IMR-90 (cell line): ENCODE measurements around the gene KRT80. TPM values are rescaled to one million over a fixed set of nuclear protein-coding genes. Genes with fewer than 3 reads are reported as not detected.

Experiments
- ATAC-seq: fragments of 200-7000 bp; cut with Tn5 transposase; 2 replicates; pipeline ENCODE4 v1.9.1; 2020; ENCODE audit warnings: low read depth, mild to moderate bottlenecking, moderate library complexity
- BruUV-seq: library from RNA; stranded (reverse); fragments of 400-500 nt; replicated peaks from 2 replicates; lab custom pipeline; 2021; lab: Mats Ljungman, UMichigan
- CTCF ChIA-PET: fragments of 300-600 bp; formaldehyde crosslinking; extraction: SDS; loops from one replicate; lab custom pipeline; 2021; ENCODE audit warnings: antibody characterized with exemption; lab: Yijun Ruan, JAX
- POLR2A ChIA-PET: fragments of 300-600 bp; sonication (Branson Sonifier 250); formaldehyde crosslinking; loops from one replicate; lab custom pipeline; 2022; ENCODE audit warnings: antibody characterized with exemption; ENCODE audit not compliant: unreplicated experiment; lab: Charles Lee
- DNase-seq: peaks from one replicate; pipeline ENCODE4 v3.0.0; 2013
- H2AFZ ChIP-seq: replicated peaks from 2 replicates; pipeline ENCODE3; 2013; ENCODE audit warnings: low read length, mild to moderate bottlenecking; ENCODE audit not compliant: poor library complexity
- H2AK5ac ChIP-seq: 2 replicates; pipeline ENCODE4 v1.6.1; 2013; ENCODE audit warnings: low read depth, low read length, inconsistent platforms
- H2AK9ac ChIP-seq: replicated peaks from 2 replicates; pipeline ENCODE3; 2013; ENCODE audit warnings: mild to moderate bottlenecking, low read depth, low read length, moderate library complexity; ENCODE audit not compliant: poor library complexity
- H2BK120ac ChIP-seq: 2 replicates; pipeline ENCODE4 v1.6.1; 2013; ENCODE audit warnings: low read depth, low read length, inconsistent platforms
- H2BK15ac ChIP-seq: 3 replicates; pipeline ENCODE4 v1.6.1; 2013; ENCODE audit warnings: low read depth, low read length, inconsistent platforms
- H2BK20ac ChIP-seq: 2 replicates; pipeline ENCODE4 v1.6.1; 2013; ENCODE audit warnings: low read depth, mild to moderate bottlenecking, inconsistent platforms, low read length, moderate library complexity
- H2BK5ac ChIP-seq: 2 replicates; pipeline ENCODE4 v1.6.1; 2013; ENCODE audit warnings: mild to moderate bottlenecking, low read depth, low read length, inconsistent platforms; ENCODE audit not compliant: poor library complexity, severe bottlenecking
- H3K14ac ChIP-seq: replicated peaks from 2 replicates; pipeline ENCODE4 v1.6.1; 2013; ENCODE audit warnings: low read depth, low read length, inconsistent platforms
- H3K18ac ChIP-seq: 2 replicates; pipeline ENCODE4 v1.6.1; 2013; ENCODE audit warnings: low read depth, low read length, control low read depth
- H3K23ac ChIP-seq: 2 replicates; pipeline ENCODE4 v1.6.1; 2013; ENCODE audit warnings: low read depth, low read length, inconsistent platforms
- H3K27ac ChIP-seq: 2 replicates; pipeline ENCODE4 v1.5.1; 2013; ENCODE audit warnings: mild to moderate bottlenecking, control low read depth, low read length; ENCODE audit not compliant: insufficient read depth
- H3K27me3 ChIP-seq: 2 replicates; pipeline ENCODE4 v1.6.1; 2013; ENCODE audit warnings: low read length; ENCODE audit not compliant: control insufficient read depth, insufficient read depth
- H3K36me3 ChIP-seq: 2 replicates; pipeline ENCODE4 v1.6.1; 2013; ENCODE audit warnings: low read length, mixed read lengths; ENCODE audit not compliant: control insufficient read depth, insufficient read depth
- H3K4ac ChIP-seq: 2 replicates; pipeline ENCODE4 v1.6.1; 2013; ENCODE audit warnings: low read depth, low read length, inconsistent platforms
- H3K4me1 ChIP-seq: 2 replicates; pipeline ENCODE4 v1.6.1; 2013; ENCODE audit warnings: low read length, mixed read lengths; ENCODE audit not compliant: control insufficient read depth, insufficient read depth
- H3K4me2 ChIP-seq: 2 replicates; pipeline ENCODE4 v1.6.1; 2013; ENCODE audit warnings: low read depth, mild to moderate bottlenecking, control low read depth, low read length, moderate library complexity
- H3K4me3 ChIP-seq: 2 replicates; pipeline ENCODE4 v1.5.1; 2013; ENCODE audit warnings: low read depth, mild to moderate bottlenecking, control low read depth, low read length, moderate library complexity; ENCODE audit not compliant: insufficient read depth
- H3K56ac ChIP-seq: 2 replicates; pipeline ENCODE4 v1.6.1; 2013; ENCODE audit warnings: low read length, inconsistent platforms; ENCODE audit not compliant: insufficient read depth; ENCODE audit errors: extremely low read depth
- H3K79me1 ChIP-seq, 2 experiments: 2 replicates each; pipeline ENCODE4 v1.6.1; 2013; ENCODE audit warnings: low read length in 2 of 2, inconsistent platforms in 1 of 2, low read depth in 1 of 2
- H3K9ac ChIP-seq: 2 replicates; pipeline ENCODE4 v1.6.1; 2013; ENCODE audit warnings: low read depth, low read length, control low read depth
- H3K9me1 ChIP-seq: 2 replicates; pipeline ENCODE4 v1.6.1; 2013; ENCODE audit warnings: low read length, inconsistent platforms; ENCODE audit not compliant: insufficient read depth
- H3K9me3 ChIP-seq: 2 replicates; pipeline ENCODE4 v1.6.1; 2013; ENCODE audit warnings: low read length; ENCODE audit not compliant: control insufficient read depth, insufficient read depth
- H4K20me1 ChIP-seq: 2 replicates; pipeline ENCODE4 v1.6.1; 2013; ENCODE audit warnings: low read length, inconsistent platforms; ENCODE audit not compliant: insufficient read depth
- H4K5ac ChIP-seq: 2 replicates; pipeline ENCODE4 v1.6.1; 2013; ENCODE audit warnings: mild to moderate bottlenecking, low read depth, low read length, control low read depth
- H4K8ac ChIP-seq, 2 experiments: 2 replicates each; pipeline ENCODE4 v1.6.1; 2013; ENCODE audit warnings: low read depth in 2 of 2, low read length in 2 of 2, control low read depth in 1 of 2, inconsistent platforms in 1 of 2
- H4K91ac ChIP-seq: 2 replicates; pipeline ENCODE4 v1.6.1; 2013; ENCODE audit warnings: low read depth, low read length, inconsistent platforms; ENCODE audit not compliant: insufficient read depth
- BHLHE40 ChIP-seq: fragments of 150-350 bp; IDR thresholded peaks from 2 replicates; pipeline ENCODE4 v1.6.1; 2016; ENCODE audit warnings: mild to moderate bottlenecking, low read depth, low read length
- CEBPB ChIP-seq: IDR thresholded peaks from 2 replicates; pipeline ENCODE4 v1.6.1; 2012; ENCODE audit warnings: low read depth, low read length, improper control_type of control experiment
- CHD1 ChIP-seq: IDR thresholded peaks from 2 replicates; pipeline ENCODE4 v1.6.1; 2012; ENCODE audit warnings: low read depth, low read length, improper control_type of control experiment
- CTCF ChIP-seq: conservative IDR thresholded peaks from 2 replicates; pipeline ENCODE4 v1.5.1; 2012; ENCODE audit warnings: mild to moderate bottlenecking, low read depth, low read length, improper control_type of control experiment
- ELK1 ChIP-seq: fragments of 150-350 bp; IDR thresholded peaks from 2 replicates; pipeline ENCODE4 v1.6.1; 2016; ENCODE audit warnings: low read depth, mild to moderate bottlenecking, low read length, moderate library complexity, borderline replicate concordance
- FOS ChIP-seq: fragments of 150-350 bp; IDR thresholded peaks from 2 replicates; pipeline ENCODE4 v1.6.1; 2016; ENCODE audit warnings: low read depth, low read length
- MAFK ChIP-seq: IDR thresholded peaks from 2 replicates; pipeline ENCODE4 v1.6.1; 2012; ENCODE audit warnings: low read depth, low read length, improper control_type of control experiment
- MAZ ChIP-seq: IDR thresholded peaks from 2 replicates; pipeline ENCODE4 v1.6.1; 2012; ENCODE audit warnings: low read depth, mild to moderate bottlenecking, low read length, improper control_type of control experiment, moderate library complexity, borderline replicate concordance
- MXI1 ChIP-seq: IDR thresholded peaks from 2 replicates; pipeline ENCODE4 v1.6.1; 2012; ENCODE audit warnings: low read depth, mild to moderate bottlenecking, low read length, moderate library complexity, borderline replicate concordance
- NFE2L2 ChIP-seq: fragments of 150-350 bp; IDR thresholded peaks from 2 replicates; pipeline ENCODE4 v1.6.1; 2016; ENCODE audit warnings: low read depth, mild to moderate bottlenecking, low read length
- POLR2A ChIP-seq: IDR thresholded peaks from 2 replicates; pipeline ENCODE4 v1.6.1; 2012; ENCODE audit warnings: mild to moderate bottlenecking, low read depth, low read length
- RAD21 ChIP-seq: IDR thresholded peaks from 2 replicates; pipeline ENCODE4 v1.6.1; 2012; ENCODE audit warnings: low read length, improper control_type of control experiment
- RCOR1 ChIP-seq: IDR thresholded peaks from 2 replicates; pipeline ENCODE4 v1.6.1; 2012; ENCODE audit warnings: mild to moderate bottlenecking, low read length, improper control_type of control experiment; ENCODE audit not compliant: insufficient replicate concordance
- RFX5 ChIP-seq: IDR thresholded peaks from 2 replicates; pipeline ENCODE4 v1.8.0; 2012; ENCODE audit warnings: low read depth, mild to moderate bottlenecking, low read length, moderate library complexity
- SMC3 ChIP-seq: fragments of 150-350 bp; IDR thresholded peaks from 2 replicates; pipeline ENCODE4 v1.6.1; 2016; ENCODE audit warnings: low read depth, mild to moderate bottlenecking, antibody characterized with exemption, low read length, moderate library complexity
- USF2 ChIP-seq: fragments of 150-350 bp; IDR thresholded peaks from 2 replicates; pipeline ENCODE4 v1.6.1; 2017; ENCODE audit warnings: mild to moderate bottlenecking, antibody characterized with exemption, low read length, low read depth
- WGBS, 2 experiments: methylation state at CpG; one replicate each; pipeline versions ENCODE4 v1.1.5 to v1.1.7; 2013; ENCODE audit warnings: missing lambda C conversion rate in 2 of 2; ENCODE audit not compliant: insufficient read length in 1 of 2; ENCODE audit errors: extremely low coverage in 2 of 2; 5-methylcytosine and 5-hydroxymethylcytosine counted together
- dilution Hi-C: fragments of 300-500 bp; cut with HindIII; formaldehyde crosslinking; loops from one replicate; pipeline ENCODE4 v1.14.3; 2018; ENCODE audit warnings: low sequenced_read_pairs; ENCODE audit not compliant: unreplicated experiment
- in situ Hi-C: fragments of 300-500 bp; cut with MboI; formaldehyde crosslinking; loops from 3 replicates; pipeline ENCODE4 v1.14.3; 2019; ENCODE audit warnings: low sequenced_read_pairs, inconsistent platforms, mixed read lengths
- intact Hi-C: fragments of 100-400 bp; cut with micrococcal nuclease; formaldehyde crosslinking; loops from 2 replicates; pipeline ENCODE4 v1.10.0; 2022
- polyA plus RNA-seq, 3 experiments: library from polyadenylated mRNA; depleted of rRNA; stranded (reverse); fragments of >200 nt; gene quantifications; 2 replicates each; pipeline ENCODE4 v1.2.3, GENCODE V29; 2012; ENCODE audit warnings: low replicate concordance in 1 of 3
- total RNA-seq: library from RNA; depleted of rRNA; stranded (reverse); fragments of >200 nt; gene quantifications from 2 replicates; pipeline ENCODE4 v1.2.3, GENCODE V29; 2012

The KRT80 gene
- total and polyA plus RNA-seq, 2 of the 4 experiments (the other 2 are of a cell fraction): 0.54 to 3.4 TPM

GRCh38 chr12:52122540-52122871, 69.3 kb downstream of the KRT80 start:
- dilution Hi-C loops: no loop called here
- Histone ChIP-seq H3K14ac (no peak overlapping the region), H3K18ac (no peak overlapping the region), H3K27ac (no peak overlapping the region), H3K9me1 (no peaks in the 10 kb centered on the region; the same call in 1 of the 2 replicates), H3K9ac (no peak overlapping the region), H4K20me1 (no peaks in the 10 kb centered on the region), H2BK15ac (no peak overlapping the region), H2AK5ac (no peak overlapping the region), H2BK20ac (no peak overlapping the region), H3K4me3 (no peak overlapping the region), H3K4me1 (no peaks in the 10 kb centered on the region), H3K27me3 (peaks cover 5% of the 10 kb centered on the region; the same call in 1 of the 2 replicates), H2BK5ac (no peak overlapping the region), H4K5ac (no peak overlapping the region), H2BK120ac (no peak overlapping the region), H3K79me1 (no peaks in the 10 kb centered on the region), H3K56ac (no peak overlapping the region), H3K9me3 (no peaks in the 10 kb centered on the region), H4K91ac (no peak overlapping the region), H2AFZ (no peak overlapping the region), H4K8ac (no peak overlapping the region), H3K23ac (no peak overlapping the region), H3K4me2 (no peak overlapping the region), H2AK9ac (no peak overlapping the region), H3K4ac (no peak overlapping the region), H3K36me3 (no peaks in the 10 kb centered on the region)
- BruUV-seq: no TSS peak
- ChIA-PET CTCF (interaction anchor here (0.6 to 4.9 kb wide), 2 partner anchors 97 to 751 kb away, joined by 3 to 35 read pairs; no protein-coding TSS in a partner anchor), POLR2A (no interaction called here)
- WGBS, 2 experiments: 80% methylated on average over 1 of the region's 4 CpGs; no CpG with 5 or more reads in 1 of the 2 experiments
- no peak for TF ChIP-seq USF2
- no peak for TF ChIP-seq CTCF
- no peak for TF ChIP-seq RAD21
- no peak for TF ChIP-seq NFE2L2
- no peak for TF ChIP-seq BHLHE40
- no peak for TF ChIP-seq MAFK
- TF ChIP-seq MXI1: no peak
- no peak for TF ChIP-seq FOS
- no peak for TF ChIP-seq SMC3
- no peak for TF ChIP-seq CHD1
- TF ChIP-seq RFX5: no peak
- TF ChIP-seq RCOR1: no peak
- no peak for TF ChIP-seq MAZ
- TF ChIP-seq ELK1: no peak
- no peak for TF ChIP-seq CEBPB
- TF ChIP-seq POLR2A: no peak
- DNase-seq: no peak
- intact Hi-C loops: loop anchor here (1.0 kb wide), 1 partner anchor 97 kb away; no protein-coding TSS in a partner anchor
- no peak for ATAC-seq
- in situ Hi-C loops: loop anchor here (5.0 kb wide), 1 partner anchor 100 kb away; no protein-coding TSS in a partner anchor
